Stimulated activated CD4-positive, alpha-beta T cell treated with anti-CD3 and anti-CD28 coated beads, Interleukin-1b, Interleukin-23, amount 100 ng/mL, for 48 hours (primary cell): Measurements from ENCODE around the gene RGS10.
A peak's percentile ranks its signal among the peaks of the same experiment; 100 is the strongest.
"Not testable (repeated sequence)": the region's sequence is repeated elsewhere in the genome, so short reads cannot be mapped to it uniquely, and the experiment has no call there.

Source experiments
- DNase-seq: peaks from one replicate; pipeline ENCODE4 v3.0.0-alpha.2; 2020

RGS10 gene, protein sequence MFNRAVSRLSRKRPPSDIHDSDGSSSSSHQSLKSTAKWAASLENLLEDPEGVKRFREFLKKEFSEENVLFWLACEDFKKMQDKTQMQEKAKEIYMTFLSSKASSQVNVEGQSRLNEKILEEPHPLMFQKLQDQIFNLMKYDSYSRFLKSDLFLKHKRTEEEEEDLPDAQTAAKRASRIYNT

DNA sequence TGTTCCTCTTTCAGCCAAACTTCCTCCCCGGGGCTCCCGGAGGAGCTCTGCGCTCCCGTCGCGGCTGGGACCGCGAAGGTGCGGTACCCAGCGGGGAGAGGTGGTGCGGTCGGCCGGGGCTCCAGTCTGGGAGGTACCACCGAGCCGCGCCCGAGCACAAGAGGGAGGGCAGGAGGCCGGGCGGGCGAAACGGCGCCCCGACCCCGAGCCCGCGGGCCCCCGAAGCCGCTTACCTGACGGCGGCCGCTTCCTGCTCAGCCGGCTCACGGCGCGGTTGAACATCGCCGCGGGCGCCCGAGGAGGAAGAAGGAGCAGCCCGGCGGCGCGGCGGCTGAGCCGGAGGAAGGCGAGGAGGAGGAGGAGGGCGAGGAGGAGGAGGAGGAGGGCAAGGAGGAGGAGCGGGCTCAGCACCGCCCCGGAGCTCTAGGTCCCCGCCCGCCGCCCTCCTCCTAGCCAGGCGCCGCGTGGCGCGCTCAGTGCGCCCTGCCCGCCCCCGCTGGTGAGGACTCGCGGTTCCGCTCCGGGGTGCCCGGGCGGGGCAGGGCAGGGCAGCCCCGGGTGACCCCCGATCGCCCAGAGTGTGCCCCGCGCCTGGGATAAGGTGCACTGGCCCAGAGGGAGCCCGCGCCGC lies at the start of gene RGS10:
Gene RGS10 (minus strand): TSS at position 363 of the 631 bp plus-strand sequence. CDS start 81 bp downstream, at position 282.
- DNase-seq: peak; percentile 86

DNA sequence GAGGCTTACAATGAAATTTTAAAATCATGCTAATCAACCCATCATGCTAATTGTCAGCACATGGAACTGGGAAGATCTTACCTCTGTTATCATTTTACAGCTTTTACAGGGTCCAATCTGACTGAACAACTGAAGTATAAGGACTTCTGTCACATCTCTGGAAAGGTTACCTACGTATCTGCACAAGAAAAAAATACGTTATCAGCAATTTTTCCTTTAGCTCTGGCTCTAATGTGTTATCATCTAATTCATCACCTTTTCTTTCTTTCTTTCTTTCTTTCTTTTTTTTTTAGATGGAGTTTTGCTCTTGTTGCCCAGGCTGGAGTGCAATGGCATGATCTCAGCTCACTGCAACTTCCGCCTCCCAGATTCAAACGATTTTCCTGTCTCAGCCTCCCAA lies 45.6 kb upstream of the RGS10 start:
- DNase-seq: no peak

DNA sequence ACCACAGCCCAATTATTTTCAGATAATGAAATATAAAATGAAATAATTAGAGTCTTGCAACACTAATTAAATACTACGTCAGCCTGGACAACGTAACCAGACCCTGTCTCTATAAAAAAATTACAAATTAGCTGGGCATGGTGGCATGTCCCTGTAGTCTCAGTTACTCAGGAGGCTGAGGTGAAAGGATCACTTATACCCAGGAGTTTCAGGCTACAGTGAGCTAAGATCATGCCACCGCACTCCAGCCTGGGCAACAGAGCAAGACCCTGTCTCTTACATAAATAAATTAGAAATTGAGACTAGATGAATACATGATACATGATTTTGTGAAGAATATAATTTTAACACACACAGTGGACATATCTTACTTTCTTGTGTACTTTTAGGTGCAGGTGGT lies 35.8 kb upstream of the RGS10 start:
- no peak for DNase-seq

DNA sequence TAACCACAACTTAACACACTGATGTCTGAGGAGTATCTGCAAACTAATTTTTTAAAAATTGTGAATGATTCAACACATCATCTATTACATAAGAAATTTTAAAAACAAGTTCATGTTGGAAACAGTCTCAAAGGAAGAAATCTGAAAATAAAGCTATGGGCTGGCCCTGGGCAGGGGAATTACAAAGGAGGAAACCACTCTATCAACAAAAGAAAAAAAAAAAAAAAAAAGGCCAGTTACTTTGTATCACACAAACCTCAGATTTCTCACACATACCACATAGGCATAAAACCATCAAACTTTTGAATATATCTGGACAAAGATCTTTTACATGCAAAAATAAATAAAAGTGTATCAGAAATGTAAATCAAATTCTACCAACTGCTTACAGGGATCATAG lies 33.5 kb upstream of the RGS10 start:
- no peak for DNase-seq

DNA sequence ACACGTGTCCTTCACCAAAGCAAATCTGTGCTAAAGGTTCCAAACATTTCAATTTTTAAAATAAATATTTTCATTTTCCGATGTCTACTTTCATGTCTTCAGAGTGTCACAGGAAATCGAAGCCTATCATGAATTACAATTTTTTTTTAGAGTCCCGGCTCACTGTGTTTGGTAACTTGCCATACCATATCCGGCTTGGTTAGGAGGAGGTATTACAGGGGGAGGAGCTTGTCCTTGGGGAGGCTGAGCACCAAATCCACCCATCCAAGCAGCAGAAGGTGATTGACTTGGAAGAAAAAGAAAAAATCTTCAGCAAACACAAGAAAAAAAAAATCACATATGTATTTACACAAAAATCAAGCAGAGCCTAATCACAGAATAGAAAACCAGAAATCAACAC lies 33.0 kb upstream of the RGS10 start:
- DNase-seq: no peak

DNA sequence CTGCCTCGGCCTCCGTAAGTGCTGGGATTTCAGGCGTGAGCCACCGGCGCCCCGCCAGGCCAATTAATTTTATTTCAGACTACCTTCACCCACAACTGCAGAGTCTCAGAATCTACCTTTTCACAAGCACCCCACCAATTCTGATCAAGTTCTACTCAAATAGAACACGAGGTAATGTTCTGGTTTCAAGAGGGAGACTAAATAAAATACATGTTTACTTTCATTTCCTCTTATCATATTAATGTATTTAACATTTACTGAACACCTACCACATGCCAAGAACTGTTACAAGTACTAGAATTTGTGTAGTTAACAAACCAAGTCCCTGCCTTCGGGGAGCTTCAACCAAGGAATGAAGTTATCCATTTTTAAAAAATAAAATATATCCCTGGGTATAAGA lies 25.5 kb upstream of the RGS10 start:
- no peak for DNase-seq

DNA sequence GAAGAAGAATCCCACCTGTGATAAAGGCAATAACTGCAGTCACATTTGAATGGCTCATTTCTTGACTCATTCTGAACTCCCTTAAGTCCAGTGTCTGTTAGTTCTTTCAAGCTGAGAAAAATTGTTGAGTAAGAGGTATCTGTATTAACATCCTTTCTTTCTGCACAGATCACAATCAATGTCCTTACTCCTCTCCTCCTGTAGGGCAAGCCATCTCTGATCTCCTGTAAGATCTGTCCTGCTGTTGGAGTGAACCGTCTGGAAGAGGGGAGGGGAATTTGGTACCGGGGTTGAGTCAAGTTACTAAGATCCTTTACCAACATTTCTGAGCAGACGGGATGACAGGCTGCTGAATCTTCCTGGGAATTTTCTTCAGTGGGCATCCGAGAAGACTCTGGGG lies 19.6 kb upstream of the RGS10 start:
- DNase-seq: no peak

DNA sequence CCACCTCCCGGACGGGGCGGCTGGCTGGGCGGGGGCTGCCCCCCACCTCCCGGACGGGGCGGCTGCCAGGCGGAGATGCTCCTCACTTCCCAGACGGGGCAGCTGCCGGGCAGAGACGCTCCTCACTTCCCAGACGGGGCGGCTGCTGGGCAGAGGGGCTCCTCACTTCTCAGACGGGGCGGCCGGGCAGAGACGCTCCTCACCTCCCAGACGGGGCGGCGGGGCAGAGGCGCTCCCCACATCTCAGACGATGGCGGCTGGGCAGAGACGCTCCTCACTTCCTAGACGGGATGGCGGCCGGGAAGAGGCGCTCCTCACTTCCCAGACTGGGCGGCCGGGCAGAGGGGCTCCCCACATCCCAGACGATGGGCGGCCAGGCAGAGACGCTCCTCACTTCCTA lies 17.0 kb upstream of the RGS10 start:
- not testable (repeated sequence) for DNase-seq

DNA sequence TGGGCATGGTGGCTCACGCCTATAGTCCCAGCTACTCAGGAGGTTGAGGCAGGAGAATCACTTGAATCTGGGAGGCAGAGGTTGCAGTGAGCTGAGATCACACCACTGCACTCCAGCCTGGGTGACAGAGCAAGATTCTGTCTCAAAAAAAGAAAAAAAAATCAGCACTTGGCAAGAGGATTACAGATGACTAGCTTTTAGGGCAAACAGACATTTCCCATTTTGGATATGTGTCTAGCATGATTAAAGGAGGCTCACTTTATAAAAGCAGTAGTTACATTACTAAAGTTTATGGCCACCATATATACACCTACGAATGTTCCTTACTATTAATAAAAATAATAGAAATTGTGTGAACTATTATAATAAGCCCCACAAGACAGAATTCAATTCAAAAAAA lies 13.6 kb upstream of the RGS10 start:
- not testable (repeated sequence) for DNase-seq

DNA sequence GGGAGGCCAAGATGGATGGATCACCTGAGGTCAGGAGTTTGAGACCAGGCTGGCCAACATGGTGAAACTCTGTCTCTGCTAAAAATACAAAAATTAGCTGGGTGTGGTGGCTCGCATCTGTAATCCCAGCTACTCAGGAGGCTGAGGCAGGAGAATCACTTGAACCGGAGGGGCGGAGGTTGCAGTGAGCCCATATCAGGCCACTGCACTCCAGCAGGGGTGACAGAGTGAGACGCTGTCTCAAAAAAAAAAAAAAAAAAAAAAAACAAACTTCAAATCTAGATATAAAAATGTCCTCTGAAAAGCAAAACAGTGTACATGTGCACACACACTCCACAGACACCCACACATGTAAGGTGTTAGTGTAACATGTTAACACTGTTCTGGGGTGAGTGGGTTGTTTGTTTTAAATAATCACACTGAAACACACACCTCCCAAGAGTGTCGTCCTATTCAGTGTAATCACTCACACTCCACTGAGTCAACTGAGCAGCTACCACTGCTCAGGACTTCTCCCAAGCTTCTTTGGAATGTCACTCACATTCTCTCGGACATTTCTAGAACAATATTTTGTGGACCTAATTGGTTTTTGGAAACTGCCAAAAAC lies 12.8 kb upstream of the RGS10 start:
- DNase-seq: no peak

DNA sequence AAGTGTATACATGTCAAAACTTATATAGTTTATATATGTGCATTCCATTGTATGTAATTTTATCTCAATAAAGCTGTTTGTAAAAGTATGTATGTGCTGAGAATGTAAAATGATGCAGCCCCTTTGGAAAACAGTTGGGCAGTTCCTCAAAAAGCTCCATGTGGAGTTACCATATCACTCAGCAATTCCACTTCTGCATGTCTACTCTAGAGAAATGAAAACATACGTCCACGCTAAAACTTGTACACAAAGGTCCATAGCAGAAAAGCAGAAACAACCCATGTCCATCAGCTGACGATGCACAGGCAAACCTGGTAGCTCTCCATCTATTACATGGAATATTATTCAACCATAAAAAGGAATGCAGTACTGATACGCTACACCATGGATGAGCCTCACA lies 8.3 kb upstream of the RGS10 start:
- DNase-seq: no peak

DNA sequence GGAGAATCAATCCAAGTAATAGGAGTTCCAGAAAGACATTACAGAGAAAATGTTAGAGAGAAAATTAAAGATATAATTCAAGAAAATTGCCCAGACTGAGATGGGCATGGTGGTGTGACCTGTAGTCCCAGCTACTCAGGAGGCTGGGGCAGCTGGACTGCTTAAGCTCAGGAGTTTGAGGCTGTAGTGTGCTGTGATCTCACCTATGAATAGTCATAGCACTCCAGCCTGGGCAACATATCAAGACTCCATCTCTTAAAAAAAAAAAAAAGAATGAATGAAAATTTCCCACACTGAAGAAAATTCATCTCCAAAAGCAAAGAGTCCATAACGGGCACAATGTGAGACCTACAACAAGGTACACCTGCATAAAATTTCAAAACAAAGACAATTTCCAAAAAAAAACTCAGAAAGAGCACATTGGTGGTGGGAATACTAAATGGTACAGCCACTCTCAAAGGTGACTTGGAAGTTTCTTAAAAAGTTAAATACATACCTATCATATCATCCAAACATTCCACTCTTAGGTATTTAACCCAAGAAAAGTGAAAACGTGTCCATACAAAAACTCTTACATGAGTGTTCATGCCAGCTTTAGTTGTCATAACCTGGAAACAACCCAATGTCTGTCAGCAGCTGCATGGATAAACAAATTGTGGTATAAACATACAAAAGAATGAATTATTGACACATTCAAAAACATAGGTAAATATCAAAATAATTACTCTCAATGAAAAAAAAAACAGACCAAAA lies 6.9 kb upstream of the RGS10 start:
- DNase-seq: no peak

DNA sequence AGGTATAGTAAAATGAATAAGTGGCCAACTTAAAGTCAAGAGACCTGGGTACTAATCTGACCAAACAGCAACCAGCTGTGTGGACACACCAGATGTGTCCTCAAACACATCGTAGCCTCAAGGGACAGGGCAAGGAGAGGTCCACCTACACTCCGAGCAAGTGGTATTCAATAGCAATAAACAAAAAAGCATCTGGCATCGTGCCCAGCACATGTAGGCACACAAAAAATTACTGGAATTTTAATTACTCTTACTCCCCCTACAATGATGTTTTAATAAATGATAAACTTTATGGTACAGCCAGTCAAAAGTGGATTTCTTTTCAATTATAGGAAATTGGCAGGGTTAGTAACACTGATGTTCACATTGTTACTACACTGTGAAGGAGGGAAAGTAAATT lies 3.5 kb upstream of the RGS10 start:
- DNase-seq: no peak

DNA sequence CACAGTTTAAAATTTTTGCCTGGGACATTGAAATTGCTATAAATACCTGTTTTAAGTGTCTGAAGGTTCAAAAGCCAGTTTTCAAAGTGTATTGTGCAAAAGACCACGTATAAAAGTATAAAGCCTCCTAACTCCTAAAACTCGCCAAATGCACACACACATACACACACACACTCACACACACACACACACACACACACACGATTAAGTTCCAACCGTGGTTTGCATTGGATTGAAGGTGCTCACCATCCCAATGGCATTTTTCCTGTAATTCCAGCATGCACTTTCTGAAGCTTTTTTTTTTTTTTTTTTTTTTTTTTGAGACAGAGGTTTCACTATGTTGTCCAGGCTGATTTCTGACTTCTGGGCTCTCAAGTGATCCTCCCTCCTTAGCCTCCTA lies 2.8 kb upstream of the RGS10 start:
- DNase-seq: no peak

DNA sequence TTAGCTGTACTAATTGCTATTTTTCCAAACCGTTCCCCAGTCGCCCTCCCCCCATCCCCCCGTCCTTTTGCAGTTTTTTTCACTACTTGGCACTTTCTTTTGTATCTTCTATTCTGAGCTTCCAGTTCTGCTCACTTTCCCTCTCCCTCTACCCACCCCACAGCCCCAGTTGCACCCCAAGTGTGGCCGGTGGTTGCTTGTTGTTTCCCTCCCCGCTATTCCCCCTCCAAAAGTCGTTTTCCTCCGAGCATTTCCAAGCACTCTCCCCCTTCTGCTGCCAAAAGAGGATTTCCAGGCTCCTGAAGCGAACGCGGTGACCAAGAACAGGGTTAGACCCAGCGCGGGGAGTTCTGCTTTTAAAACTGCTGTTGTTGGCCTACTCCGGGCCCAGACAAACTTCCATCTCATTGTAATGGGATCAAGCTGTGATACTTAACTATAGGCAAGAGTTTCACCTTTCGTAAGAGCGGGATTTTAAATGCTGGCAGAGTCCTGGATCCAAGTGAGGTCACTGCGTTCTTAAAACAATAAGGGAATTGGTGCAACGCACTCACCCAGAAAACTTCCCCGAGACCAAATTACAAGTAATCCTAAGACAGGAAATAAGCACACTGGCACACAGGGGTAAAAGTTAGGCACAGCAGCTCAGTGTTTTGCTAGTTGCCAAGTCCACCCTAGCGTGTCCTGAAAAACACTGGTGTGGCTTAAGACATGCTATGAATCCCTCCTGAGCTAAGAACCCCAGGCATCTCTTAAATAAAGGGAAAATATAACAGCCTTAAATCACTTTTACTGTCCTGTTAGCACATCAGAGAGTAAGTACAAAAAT lies 1.5 kb upstream of the RGS10 start:
- no peak for DNase-seq

DNA sequence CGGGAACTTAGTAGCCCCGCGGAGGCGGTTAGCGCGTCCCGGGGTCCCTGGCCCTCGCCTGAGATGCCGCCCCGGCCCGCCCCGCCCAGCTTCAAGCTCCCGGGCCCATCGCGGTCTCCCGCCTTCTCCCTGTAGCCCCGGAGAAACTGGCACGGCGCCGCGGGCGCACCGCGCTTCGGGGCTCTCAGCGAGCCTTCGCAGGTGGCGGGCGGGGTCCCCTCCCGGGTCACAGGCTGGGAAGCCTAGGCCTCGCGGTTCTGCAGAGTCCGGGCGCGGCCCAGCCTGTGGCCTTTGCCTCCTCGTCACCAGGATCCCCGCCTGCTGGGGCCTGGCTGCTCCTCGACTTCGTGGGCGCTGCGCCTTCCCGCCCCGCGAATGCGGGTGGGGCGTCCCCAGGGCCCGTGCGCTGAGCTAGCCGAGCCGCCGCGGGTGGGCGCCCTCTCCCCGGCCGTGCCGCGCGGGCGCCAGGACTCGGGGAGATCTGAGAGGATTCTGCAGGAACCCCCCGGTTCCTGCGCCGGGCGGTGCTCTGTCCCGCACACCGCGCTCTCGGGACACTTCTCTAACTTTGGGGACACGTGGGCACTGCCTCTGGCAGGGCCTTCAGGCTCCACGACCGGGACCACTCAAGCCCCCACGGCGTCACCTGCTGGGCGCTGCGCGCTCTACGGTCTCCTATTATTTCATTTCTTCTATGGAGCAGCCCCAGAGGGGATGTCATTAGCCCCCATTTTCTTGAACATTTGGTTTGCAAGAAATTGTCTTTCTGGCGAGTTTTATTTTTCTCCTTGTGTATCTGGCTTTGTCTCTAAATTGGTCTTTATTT lies 682 bp upstream of the RGS10 start:
- DNase-seq: peak; percentile 63

DNA sequence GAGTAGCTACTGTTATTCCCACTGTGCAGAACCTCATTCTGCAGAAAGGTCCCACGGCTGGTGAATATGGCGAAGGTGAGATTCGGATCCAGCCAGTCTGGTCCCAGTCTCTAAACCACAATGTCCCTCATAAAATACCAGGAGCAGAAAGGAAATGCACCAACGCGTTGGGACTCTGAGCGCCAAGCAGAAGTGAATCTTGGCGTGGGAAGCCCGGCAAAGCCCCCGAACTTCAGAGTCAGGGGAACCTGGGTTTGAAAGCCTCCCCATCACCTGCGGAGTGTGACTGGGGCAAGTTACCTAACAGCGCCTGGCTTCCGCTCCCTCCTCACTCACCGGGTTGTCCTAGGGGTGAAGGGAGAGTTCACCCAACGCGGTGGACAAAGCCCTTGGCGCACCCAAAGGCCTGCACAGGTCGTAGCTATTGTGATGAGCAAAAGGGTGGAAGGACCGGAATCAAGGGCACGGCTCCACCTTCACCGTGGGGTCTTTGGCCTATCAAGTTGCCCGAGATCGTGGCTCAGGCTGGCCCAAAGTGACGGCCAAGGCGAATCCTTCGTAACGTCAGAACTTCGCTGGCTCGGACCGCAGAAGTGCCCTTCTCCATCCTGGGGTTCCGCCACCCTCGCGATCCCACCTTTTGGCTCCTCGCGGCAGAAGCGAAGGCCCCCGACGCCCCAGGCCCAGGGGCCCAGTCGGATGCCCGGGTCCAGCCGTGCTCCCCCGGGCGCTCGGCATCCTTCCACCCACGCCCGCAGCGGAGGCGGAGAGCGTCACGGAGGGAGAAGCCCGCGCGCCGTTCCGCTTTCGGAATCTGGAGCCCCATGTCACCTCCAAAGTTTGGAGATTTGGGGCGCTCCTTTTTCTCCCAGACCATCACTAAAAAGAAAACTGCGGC lies 811 bp downstream of the RGS10 start:
- DNase-seq: peak; percentile 58

DNA sequence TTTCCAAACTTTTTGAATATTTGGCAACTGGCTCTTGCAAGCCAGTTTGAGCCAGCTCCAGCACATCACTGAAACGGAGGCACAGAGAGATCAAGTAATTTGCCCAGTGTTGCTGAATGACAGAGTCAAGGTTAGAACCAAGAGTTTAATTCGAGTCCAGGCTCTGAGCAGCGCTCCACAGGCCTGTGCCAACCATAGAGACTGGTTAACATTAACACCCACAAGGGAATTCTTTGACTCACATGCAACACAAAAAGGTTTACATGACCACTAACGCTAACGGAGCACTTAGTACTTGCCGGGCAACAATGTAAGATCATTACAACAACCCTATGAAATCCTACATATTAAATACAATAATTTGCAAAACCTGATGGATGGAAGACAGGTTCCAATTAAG lies 1.5 kb downstream of the RGS10 start:
- DNase-seq: peak; percentile 35

DNA sequence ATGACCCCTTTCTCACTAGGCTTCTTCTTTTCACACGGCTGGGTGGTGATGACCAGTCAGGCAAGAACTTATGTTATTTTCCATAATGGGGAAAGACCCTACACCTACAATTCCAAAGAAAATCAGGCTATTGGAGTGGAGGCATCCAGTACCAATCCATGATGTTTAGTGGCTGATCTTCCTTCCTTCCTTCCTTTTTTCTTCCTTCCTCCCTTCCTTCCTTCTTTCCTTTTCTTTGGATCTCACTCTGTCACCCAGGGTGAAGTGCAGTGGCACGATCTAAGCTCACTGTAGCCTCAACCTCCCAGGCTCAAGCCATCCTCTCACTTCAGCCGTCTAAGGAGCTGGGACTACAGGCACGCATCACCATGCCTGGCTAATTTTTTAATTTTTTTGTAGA lies 2.5 kb downstream of the RGS10 start:
- no peak for DNase-seq

DNA sequence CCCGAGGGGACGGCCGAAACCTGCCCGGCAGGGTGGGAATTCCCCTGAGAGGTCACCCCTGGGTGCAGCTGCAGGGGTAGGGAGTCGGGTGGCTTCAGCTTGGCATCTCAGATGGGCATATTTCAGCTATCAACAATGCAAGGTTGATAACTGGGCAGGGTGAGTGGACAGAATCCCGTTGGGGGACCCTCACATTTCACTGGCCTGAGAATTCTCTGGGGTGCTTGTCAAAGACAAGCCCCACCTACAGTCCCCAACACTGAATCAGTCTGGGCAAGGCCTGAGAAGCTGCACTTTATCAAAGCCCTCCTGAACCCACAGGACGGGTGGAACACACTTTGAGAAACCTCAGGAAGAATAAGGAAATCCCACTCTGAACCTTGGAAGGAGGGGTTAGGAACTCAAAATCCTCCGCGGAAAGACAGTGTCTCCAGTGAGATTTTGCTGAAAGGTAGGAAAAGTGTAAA lies 3.1 kb downstream of the RGS10 start:
- DNase-seq: no peak
